Esophagus squamous epithelium (tissue), 5 donors: ENCODE data around the gene FPR2. TPM values are rescaled to one million over a fixed set of nuclear protein-coding genes. Genes with fewer than 3 reads are reported as not detected.

Source experiments
- DNase-seq: peaks from one replicate; lab custom pipeline; 2025; lab: John Stamatoyannopoulos, UW
- H3K27ac ChIP-seq, 4 donors: fragments of 200-600 bp; sonication (generic); one replicate each; pipeline ENCODE4 v1.5.1; 2016 to 2019; ENCODE audit warnings: mild to moderate bottlenecking in 1 of 4
- H3K27me3 ChIP-seq, 4 donors: fragments of 200-600 bp; sonication (generic); 1 replicate in 3 of 4; 2 replicates in 1 of 4; pipeline versions ENCODE4 v1.5.1 to v1.6.0; 2017 to 2021; ENCODE audit warnings: antibody characterized with exemption in 1 of 4
- H3K36me3 ChIP-seq, 3 donors: fragments of 200-600 bp; sonication (generic); one replicate each; pipeline ENCODE4 v1.5.1; 2016 to 2019
- H3K4me1 ChIP-seq, 3 donors: fragments of 200-600 bp; sonication (generic); one replicate each; pipeline ENCODE4 v1.5.1; 2017 to 2019
- H3K4me3 ChIP-seq, 4 donors: fragments of 200-600 bp; sonication (generic); 1 replicate in 3 of 4; 2 replicates in 1 of 4; pipeline ENCODE4 v1.5.1; 2016 to 2019; ENCODE audit warnings: mild to moderate bottlenecking in 2 of 4, moderate library complexity in 1 of 4
- H3K9me3 ChIP-seq, 3 donors: fragments of 200-600 bp; sonication (generic); one replicate each; pipeline ENCODE4 v1.5.1; 2016 to 2019
- CTCF ChIP-seq, 6 experiments: fragments of 450-650 bp in 4 of 6; fragments of 200-600 bp in 2 of 6; sonication (generic) in 2 of 6; IDR thresholded peaks; one replicate each; pipeline ENCODE4 v1.5.1; 2016 to 2019; ENCODE audit warnings: antibody characterized with exemption in 6 of 6, mild to moderate bottlenecking in 4 of 6, moderate library complexity in 4 of 6
- POLR2A ChIP-seq, 4 donors: fragments of 450-650 bp; IDR thresholded peaks; one replicate each; pipeline ENCODE4 v1.6.1; 2017; ENCODE audit warnings: antibody characterized with exemption in 4 of 4, mild to moderate bottlenecking in 4 of 4, moderate library complexity in 3 of 4
- WGBS, 2 donors: methylation state at CpG; one replicate each; pipeline ENCODE4 v1.1.5; 2018; 5-methylcytosine and 5-hydroxymethylcytosine counted together
- intact Hi-C: fragments of 100-400 bp; cut with DNase I; formaldehyde crosslinking; loops from one replicate; pipeline ENCODE4 v1.15.0; 2022
- total RNA-seq, 4 donors: library from RNA; depleted of rRNA; stranded (reverse); fragments of >200 nt; gene quantifications; one replicate each; pipeline ENCODE4 v1.1.0, GENCODE V29; 2016
- donor health status: DM: yes; HTN: yes; CAD: no.

FPR2 gene
- total RNA-seq, 4 donors from 2014 or later: 0.79 to 2.2 TPM; not detected in 2

GRCh38 chr19:51786646-51787494 is 25.9 kb downstream of the FPR2 start:
- Histone ChIP-seq H3K4me3 (no peak overlapping the region), H3K27me3 (peaks cover 0 to 7% (median 0%) of the 10 kb centered on the region in 4 donors), H3K4me1 (peaks cover 0 to 7% (median 0%) of the 10 kb centered on the region in 3 donors), H3K27ac (no peak overlapping the region), H3K9me3 (no peaks in the 10 kb centered on the region), H3K36me3 (no peaks in the 10 kb centered on the region)
- WGBS, 2 donors: 51 to 55% methylated on average over 6 of the region's 6 CpGs
- no peak for DNase-seq
- intact Hi-C loops: no loop called here
- TF ChIP-seq POLR2A (IDR thresholded peaks at IDR 0.05) (no peak), CTCF (IDR thresholded peaks at IDR 0.05) (no peak)

GRCh38 chr19:51788029-51788428 is 27.0 kb downstream of the FPR2 start:
- Histone ChIP-seq H3K36me3 (no peaks in the 10 kb centered on the region), H3K27me3 (peaks cover 0 to 9% (median 0%) of the 10 kb centered on the region in 4 donors), H3K9me3 (no peaks in the 10 kb centered on the region), H3K4me1 (peaks cover 0 to 7% (median 0%) of the 10 kb centered on the region in 3 donors), H3K27ac (no peak overlapping the region), H3K4me3 (no peak overlapping the region)
- 49 to 57% methylated on average over 2 of the region's 2 CpGs for WGBS, 2 donors
- intact Hi-C loops: no loop called here
- TF ChIP-seq POLR2A (IDR thresholded peaks at IDR 0.05) (no peak), CTCF (IDR thresholded peaks at IDR 0.05) (no peak)
- no peak for DNase-seq

GRCh38 chr19:51789061-51789795 is 28.2 kb downstream of the FPR2 start:
- H3K4me1 ChIP-seq: peaks cover 0 to 7% (median 0%) of the 10 kb centered on the region in 3 donors
- H3K36me3 ChIP-seq: no peaks in the 10 kb centered on the region
- peaks cover 0 to 10% (median 0%) of the 10 kb centered on the region in 4 donors for H3K27me3 ChIP-seq
- H3K9me3 ChIP-seq: no peaks in the 10 kb centered on the region
- no peak overlapping the region for H3K4me3 ChIP-seq
- H3K27ac ChIP-seq: peak overlapping the region in 2 of 4 donors; percentile 19 to 76
- 71 to 79% methylated on average over 4 of the region's 6 CpGs for WGBS, 2 donors
- TF ChIP-seq CTCF (IDR thresholded peaks at IDR 0.05) (no peak), POLR2A (IDR thresholded peaks at IDR 0.05) (no peak)
- DNase-seq: no peak
- intact Hi-C loops: no loop called here

- WGBS, 2 donors: 39 to 71% methylated on average over 2 of the region's 2 CpGs
- intact Hi-C loops: no loop called here
- peaks cover 0 to 10% (median 0%) of the 10 kb centered on the region in 4 donors for H3K27me3 ChIP-seq
- no peaks in the 10 kb centered on the region for H3K4me1 ChIP-seq
- H3K9me3 ChIP-seq: no peaks in the 10 kb centered on the region
- H3K36me3 ChIP-seq: no peaks in the 10 kb centered on the region
- DNase-seq: no peak
- TF ChIP-seq POLR2A (IDR thresholded peaks at IDR 0.05) (no peak), CTCF (IDR thresholded peaks at IDR 0.05) (no peak)
- H3K4me3 ChIP-seq: no peak overlapping the region
- no peak overlapping the region for H3K27ac ChIP-seq
Measured at GRCh38 chr19:51792932-51793331, 32.0 kb downstream of the FPR2 start.

GRCh38 chr19:51793994-51794393 is 33.0 kb downstream of the FPR2 start:
- peaks cover 0 to 10% (median 0%) of the 10 kb centered on the region in 4 donors for H3K27me3 ChIP-seq
- H3K9me3 ChIP-seq: no peaks in the 10 kb centered on the region
- no peaks in the 10 kb centered on the region for H3K36me3 ChIP-seq
- no peak overlapping the region for H3K4me3 ChIP-seq
- intact Hi-C loops: no loop called here
- H3K4me1 ChIP-seq: peaks cover 0 to 4% (median 3%) of the 10 kb centered on the region in 3 donors
- WGBS, 2 donors: 60 to 64% methylated on average over 2 of the region's 2 CpGs
- no peak overlapping the region for H3K27ac ChIP-seq
- no peak for DNase-seq
- TF ChIP-seq POLR2A (IDR thresholded peaks at IDR 0.05): no peak
- TF ChIP-seq CTCF (IDR thresholded peaks at IDR 0.05): no peak
